Measurements from ENCODE around the gene SORCS2. TPM values are rescaled to one million over a fixed set of nuclear protein-coding genes. Genes with fewer than 3 reads are reported as not detected.

Gene SORCS2
- total and polyA plus RNA-seq, 2 of the 8 experiments (the other 6 are each of a cell fraction or from before 2014, with no cell fraction given), result 0.36 to 1.8 TPM

DNA sequence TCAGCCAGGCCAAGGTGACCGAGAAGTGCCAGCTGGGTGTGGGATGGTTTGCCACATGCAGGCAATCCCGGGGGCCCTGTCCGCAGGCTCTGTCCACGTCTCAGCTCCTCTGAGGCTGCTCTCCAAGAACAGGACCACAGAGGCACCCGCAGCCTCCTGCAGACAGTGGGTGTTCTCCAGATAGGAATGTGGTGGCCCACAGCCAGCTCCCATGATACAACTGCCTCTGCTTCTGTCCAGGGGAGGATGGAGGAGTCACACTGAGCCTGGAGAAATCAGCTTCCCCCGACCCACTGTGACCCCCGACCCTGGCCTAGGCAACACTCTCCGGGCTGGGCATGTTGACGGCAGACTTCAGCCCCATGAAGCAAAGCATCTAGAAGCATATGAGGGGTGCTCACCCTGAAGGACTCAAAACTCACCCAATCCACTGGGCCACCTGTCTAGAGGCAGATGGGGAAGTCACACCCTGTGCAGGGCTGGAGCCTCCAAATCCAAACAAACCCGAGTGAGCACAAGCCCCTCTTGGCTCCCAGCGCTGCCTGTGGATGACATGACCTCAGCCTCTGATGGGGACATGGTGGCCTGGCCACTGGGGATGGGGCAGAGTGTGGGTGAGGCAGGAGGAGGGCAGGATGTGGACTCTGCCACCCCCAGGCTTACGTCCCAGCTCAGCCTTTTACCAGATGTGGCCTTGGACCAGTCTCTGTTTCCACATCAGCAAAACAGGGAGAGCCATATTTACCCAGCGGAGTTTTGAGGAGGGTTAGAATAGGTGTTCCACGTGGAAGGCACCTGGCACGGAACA is 140.1 kb downstream of the SORCS2 start:
- Histone ChIP-seq H3K4me2 (ENCODE audit: insufficient read depth in 1 of 2, low read depth in 2 of 2, low read length in 2 of 2) (no peak overlapping the region), H2BK5ac (ENCODE audit: low read depth, low read length) (no peak overlapping the region), H3K4me3 (ENCODE audit: extremely low read depth in 1 of 4, insufficient read depth in 2 of 4, low read depth in 3 of 4, low read length in 4 of 4) (no peak overlapping the region), H4K5ac (ENCODE audit: insufficient read length, low read depth, low read length) (no peak overlapping the region), H2AFZ (ENCODE audit: low read length) (no peak overlapping the region), H2BK12ac (ENCODE audit: low read depth, low read length) (no peak overlapping the region), H3K4me1 (replicated peaks in 1 of 4; ENCODE audit: control insufficient read depth in 3 of 4, insufficient read depth in 4 of 4, low read length in 3 of 4) (peaks cover 0 to 6% (median 4%) of the 10 kb centered on the region in 4 experiments; a peak in 4 of 7 replicates), H3K56ac (replicated peaks; ENCODE audit: insufficient read length, low read depth, low read length) (no peak overlapping the region), H3K4ac (replicated peaks; ENCODE audit: insufficient read length, low read depth, low read length) (no peak overlapping the region), H3K9me3 (ENCODE audit: insufficient read depth in 2 of 2, low read depth in 1 of 2, low read length in 1 of 2) (no peaks in the 10 kb centered on the region; a peak in 1 of 4 replicates), H2BK20ac (ENCODE audit: low read length) (no peak overlapping the region), H2BK120ac (replicated peaks; ENCODE audit: low read depth, low read length) (no peak overlapping the region), H3K79me1 (ENCODE audit: low read depth, low read length) (no peaks in the 10 kb centered on the region), H3K14ac (ENCODE audit: insufficient read length) (no peak overlapping the region), H3K79me2 (ENCODE audit: control insufficient read depth in 1 of 2, insufficient read depth in 2 of 2, low read length in 2 of 2) (no peaks in the 10 kb centered on the region), H4K20me1 (replicated peaks in 1 of 2; ENCODE audit: control insufficient read depth in 1 of 2, insufficient read depth in 2 of 2, low read length in 2 of 2) (no peaks in the 10 kb centered on the region), H3K18ac (ENCODE audit: extremely low read depth, low read length) (no peak overlapping the region), H2BK15ac (ENCODE audit: low read length) (no peak overlapping the region), H4K91ac (replicated peaks; ENCODE audit: insufficient read length, low read length) (no peak overlapping the region), H3K27ac (ENCODE audit: low read depth, low read length) (no peak overlapping the region), H3K36me3 (ENCODE audit: control insufficient read depth in 2 of 4, insufficient read depth in 4 of 4, low read length in 3 of 4) (no peaks in the 10 kb centered on the region), H4K8ac (ENCODE audit: extremely low read depth, insufficient read depth, low read length) (no peak overlapping the region), H3K9ac (replicated peaks in 1 of 4; ENCODE audit: extremely low read depth in 1 of 4, low read depth in 3 of 4, low read length in 3 of 4) (no peak overlapping the region), H2AK5ac (ENCODE audit: low read depth, low read length) (no peak overlapping the region), H3K23ac (ENCODE audit: insufficient read length) (no peak overlapping the region), H3K27me3 (replicated peaks in 1 of 4; ENCODE audit: control insufficient read depth in 3 of 4, extremely low read depth in 1 of 4, insufficient read depth in 3 of 4, low read length in 3 of 4) (no peaks in the 10 kb centered on the region; a peak in 1 of 7 replicates), H3K23me2 (ENCODE audit: low read depth, low read length) (0 out of 2 replicates have a peak, but pooled peaks cover 1% of the 10 kb centered on the region)
- 92% methylated on average over 15 of the region's 15 CpGs; no CpG with 5 or more reads in 1 of the 2 experiments for WGBS, 2 experiments (ENCODE audit: extremely low coverage in 1 of 2, insufficient coverage in 1 of 2, insufficient read length in 1 of 2, insufficient replicate concordance in 2 of 2, low coverage in 1 of 2, low lambda C conversion rate in 2 of 2, missing lambda C conversion rate in 1 of 2)
- FAIRE-seq (no peak), DNase-seq (ENCODE audit: low read depth in 1 of 2, low spot score in 2 of 2) (no peak)
- ChIA-PET POLR2A (ENCODE audit: partially characterized antibody) (no interaction called here), CTCF (ENCODE audit: partially characterized antibody) (interaction anchor here (0.9 to 9.5 kb wide), 8 partner anchors 31 to 316 kb away, joined by 3 to 80 read pairs (median 4); partner anchors contain the start of gene SORCS2)
- TF ChIP-seq GTF2F1 (IDR thresholded peaks at IDR 0.05; ENCODE audit: borderline replicate concordance, low read depth, low read length) (no peak), CBX8 (IDR thresholded peaks at IDR 0.05; ENCODE audit: borderline replicate concordance, low read depth, low read length) (no peak), FOSL1 (IDR thresholded peaks at IDR 0.05; ENCODE audit: insufficient read depth, low read depth, low read length) (no peak), MAFK (IDR thresholded peaks at IDR 0.05; ENCODE audit: low read depth, low read length) (no peak), RBBP5 (IDR thresholded peaks at IDR 0.05; ENCODE audit: borderline replicate concordance, low read depth, low read length) (no peak), EZH2 (IDR thresholded peaks at IDR 0.05; ENCODE audit: low read depth, low read length, severe bottlenecking) (no peak)
- TF ChIP-seq, protein P1, sequence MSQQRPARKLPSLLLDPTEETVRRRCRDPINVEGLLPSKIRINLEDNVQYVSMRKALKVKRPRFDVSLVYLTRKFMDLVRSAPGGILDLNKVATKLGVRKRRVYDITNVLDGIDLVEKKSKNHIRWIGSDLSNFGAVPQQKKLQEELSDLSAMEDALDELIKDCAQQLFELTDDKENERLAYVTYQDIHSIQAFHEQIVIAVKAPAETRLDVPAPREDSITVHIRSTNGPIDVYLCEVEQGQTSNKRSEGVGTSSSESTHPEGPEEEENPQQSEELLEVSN (IDR thresholded peaks at IDR 0.05), result no peak
